Measurements from ENCODE around the gene LRRC37B.
"Not testable (repeated sequence)": the region's sequence is repeated elsewhere in the genome, so short reads cannot be mapped to it uniquely, and the experiment has no call there.

LRRC37B gene

DNA sequence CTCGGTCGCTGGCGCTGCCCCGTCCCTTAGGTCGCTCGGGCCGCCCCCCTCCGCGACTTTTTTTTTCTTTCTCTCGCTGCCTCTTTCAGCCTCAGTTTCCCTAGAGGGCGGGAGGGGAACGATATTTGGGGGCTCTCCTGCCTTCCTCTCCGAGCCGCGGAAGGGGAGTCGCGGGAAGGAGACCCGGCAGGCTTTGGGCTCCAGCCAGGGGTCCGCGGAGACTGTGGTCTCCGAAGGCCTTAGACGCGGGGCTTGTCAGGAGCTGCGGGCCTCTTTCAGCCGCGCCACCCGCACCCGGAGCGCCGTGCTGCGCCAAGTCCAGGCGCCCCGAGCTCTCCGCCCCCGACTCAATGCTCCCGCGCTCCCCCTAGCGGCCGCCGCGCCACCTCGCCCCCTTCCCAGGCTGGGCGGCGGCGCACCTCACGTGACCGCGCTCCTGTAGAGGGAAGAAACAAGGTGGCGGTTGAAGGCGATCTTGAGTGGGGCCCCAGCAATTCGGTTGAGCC lies at the start of gene LRRC37B:
Gene LRRC37B (plus strand): TSS at position 427 of the 506 bp plus-strand sequence. CDS start 14,010 bp downstream, outside the sequence.
- DNase-seq (ENCODE audit: low read depth in 1 of 2, low spot score in 1 of 2), result peak; percentile 83 to 84

DNA sequence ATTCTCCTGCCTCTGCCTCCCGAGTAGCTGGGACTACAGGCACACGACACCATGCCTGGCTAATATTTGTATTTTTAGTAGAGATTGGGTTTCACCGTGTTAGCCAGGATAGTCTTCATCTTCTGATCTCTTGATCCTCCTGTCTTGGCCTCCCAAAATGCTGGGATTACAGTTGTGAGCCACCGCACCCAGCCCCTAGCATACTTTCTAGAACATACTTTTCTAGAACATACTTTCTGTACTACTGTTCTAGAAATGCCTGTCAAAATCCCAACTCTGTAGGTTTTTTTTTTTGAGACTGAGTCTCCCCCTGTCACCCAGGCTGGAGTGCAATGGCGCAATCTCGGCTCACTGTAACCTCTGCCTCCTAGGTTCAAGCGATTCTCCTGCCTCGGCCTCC lies 43.1 kb upstream of the LRRC37B start:
- not testable (repeated sequence) for DNase-seq (ENCODE audit: low read depth in 1 of 2, low spot score in 1 of 2)

DNA sequence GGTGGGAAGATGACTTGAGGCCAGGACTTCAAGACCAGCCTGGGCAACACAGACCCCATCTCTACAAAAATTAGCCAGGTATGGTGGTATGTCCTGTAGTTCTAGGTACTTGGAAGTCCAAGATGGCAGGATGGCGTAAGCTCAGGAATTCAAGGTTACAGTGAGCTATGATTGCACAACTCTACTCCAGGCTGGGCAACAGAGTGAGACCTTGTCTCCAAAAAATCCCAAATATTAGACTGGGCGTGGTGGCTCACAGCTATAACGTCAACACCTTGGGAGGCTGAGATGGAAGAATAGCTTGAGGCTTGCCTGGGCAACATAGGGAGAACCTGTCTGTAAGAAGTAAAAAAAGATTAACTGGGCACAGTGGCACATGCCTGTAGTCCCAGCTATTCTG lies 39.5 kb upstream of the LRRC37B start:
- DNase-seq (ENCODE audit: low read depth in 1 of 2, low spot score in 1 of 2), result no peak

DNA sequence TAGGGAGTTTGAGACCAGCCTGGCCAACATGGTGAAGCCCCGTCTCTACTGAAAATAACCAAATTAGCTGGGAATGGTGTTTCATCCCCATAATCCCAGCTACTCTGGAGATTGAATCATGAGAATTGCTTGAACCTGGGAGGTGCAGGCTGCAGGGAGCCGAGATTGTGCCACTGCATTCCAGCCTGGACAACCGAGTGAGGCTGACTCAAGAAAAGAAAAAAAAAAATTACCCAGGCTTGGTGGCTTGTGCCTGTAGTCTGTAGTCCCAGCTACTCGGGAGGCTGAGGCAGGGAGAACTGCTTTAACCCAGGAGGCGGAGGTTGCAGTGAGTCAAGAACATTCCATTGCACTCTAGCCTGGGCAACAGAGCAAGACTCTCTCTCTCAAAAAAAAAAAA lies 36.8 kb upstream of the LRRC37B start:
- not testable (repeated sequence) for DNase-seq (ENCODE audit: low read depth in 1 of 2, low spot score in 1 of 2)

DNA sequence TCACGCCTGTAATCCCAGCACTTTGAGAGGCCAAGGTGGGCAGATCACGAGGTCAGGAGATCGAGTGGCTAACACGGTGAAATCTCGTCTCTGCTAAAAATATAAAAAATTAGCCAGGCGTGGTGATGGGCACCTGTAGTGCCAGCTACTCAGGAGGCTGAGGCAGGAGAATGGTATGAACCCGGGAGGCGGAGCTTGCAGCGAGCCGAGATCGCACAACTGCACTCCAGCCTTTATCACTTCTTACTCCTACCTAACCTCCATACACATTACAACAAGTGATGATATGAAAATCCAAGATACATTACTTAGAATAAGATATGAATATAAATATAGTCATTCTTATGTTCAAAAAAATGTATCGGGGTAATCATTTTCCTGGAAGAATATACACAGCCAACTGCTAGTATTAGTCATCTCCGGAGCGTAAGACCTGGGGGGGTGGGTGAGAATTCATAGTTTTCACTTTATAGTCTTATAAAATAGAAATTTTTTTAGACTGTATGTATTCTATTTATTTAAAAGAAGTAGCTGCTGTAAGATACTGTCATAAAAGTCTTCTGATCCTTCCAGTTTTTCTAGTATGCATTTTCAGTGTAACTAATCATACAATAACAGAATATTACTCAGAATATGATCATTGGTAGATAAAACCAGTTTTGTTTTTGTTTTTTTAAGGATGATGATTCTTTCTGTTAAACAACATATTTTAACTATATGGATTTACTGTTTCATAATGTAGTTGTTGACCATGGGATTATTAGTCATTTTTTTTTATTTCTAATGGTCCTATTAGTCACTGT lies 32.7 kb upstream of the LRRC37B start:
- DNase-seq (ENCODE audit: low read depth in 1 of 2, low spot score in 1 of 2), result not testable (repeated sequence)

DNA sequence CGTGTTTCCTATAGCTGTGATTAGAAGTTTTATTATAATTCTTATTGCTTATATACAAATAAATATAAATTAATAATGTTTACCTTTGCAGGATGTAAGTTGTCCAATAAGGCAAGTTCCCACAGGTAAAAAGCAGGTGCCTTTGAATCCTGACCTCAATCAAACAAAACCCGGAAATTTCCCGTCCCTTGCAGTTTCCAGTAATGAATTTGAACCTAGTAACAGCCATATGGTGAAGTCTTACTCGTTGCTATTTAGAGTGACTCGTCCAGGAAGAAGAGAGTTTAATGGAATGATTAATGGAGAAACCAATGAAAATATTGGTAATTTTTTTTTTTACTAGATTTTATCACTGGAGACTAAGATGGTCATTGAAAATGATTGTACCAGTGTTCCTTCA lies 31.8 kb upstream of the LRRC37B start:
- DNase-seq (ENCODE audit: low read depth in 1 of 2, low spot score in 1 of 2), result not testable (repeated sequence)

DNA sequence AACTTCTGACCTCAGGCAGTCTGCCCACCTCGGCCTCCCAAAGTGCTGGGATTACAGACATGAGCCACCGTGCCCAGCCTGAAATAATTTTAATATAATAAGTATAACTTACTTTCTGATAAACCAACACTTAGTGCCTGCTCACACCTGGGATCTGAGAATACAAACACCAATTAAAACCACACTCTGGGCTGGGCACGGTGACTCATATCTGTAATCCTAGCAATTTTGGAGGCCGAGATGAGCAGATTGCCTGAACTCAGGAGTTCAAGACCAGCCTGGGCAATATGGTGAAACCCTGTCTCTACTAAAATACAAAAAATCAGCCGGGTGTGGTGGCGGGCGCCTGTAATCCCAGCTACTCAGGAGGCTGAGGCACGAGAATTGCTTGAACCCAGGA lies 15.4 kb upstream of the LRRC37B start:
- DNase-seq (ENCODE audit: low read depth in 1 of 2, low spot score in 1 of 2), result not testable (repeated sequence)

DNA sequence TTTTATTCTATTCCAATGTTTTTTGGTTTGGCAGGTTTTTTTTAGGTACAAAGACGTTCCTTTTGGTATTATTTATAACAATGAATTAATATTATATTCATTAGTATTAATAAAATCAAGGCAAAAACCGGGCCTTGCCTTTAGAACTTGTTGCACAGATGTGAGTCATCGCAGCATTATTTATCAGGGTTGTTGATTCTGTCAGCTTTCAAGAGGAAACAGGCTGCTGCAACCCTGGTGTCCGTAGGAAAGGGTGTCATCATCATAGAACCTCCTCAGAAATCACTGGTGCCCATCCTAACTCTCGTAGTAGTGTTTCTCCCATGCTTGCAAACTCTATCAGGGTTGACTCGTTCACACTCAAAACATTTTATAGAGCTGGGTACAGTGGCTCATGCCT lies 10.2 kb upstream of the LRRC37B start:
- DNase-seq (ENCODE audit: low read depth in 1 of 2, low spot score in 1 of 2), result no peak

DNA sequence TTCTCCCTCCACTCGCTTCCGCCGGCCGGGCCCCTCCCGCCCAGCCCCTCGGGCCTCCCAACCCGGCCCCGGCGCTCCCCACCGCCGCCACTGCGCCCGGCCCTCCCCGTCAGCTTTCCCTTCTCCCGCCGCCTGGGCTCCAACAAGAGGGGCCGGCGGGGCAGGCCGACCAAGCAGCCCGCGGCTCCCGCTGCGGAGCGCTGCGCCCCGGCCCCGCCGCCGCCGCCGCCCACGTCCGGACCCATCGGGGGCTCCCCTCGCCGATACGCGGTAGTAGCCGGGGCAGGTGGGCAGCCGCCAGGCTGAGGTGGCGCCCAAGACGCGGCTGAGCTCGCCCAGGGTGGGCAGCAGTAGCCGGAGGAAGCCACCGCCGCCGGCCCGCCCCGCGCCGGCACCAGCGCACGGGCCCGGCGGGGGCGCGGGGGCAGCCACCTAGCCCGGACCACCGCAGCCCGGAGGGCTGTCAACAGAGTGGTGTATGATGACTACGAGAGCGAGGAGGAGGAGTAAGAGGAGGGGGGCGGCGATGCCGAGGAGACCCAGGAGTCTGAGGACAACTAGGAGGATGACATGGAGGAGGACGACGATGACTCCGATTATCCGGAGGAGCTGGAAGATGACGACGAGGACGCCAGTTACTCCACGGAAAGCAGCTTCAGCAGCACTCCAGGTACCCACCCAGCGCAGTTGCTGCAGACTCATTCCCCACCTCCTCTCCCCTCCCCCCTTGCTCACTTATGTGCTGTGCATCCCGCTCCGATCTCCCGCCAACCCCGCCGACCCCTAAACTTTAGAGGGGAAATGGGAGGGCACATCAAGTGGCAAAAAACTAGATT lies 498 bp downstream of the LRRC37B start:
- DNase-seq (ENCODE audit: low read depth in 1 of 2, low spot score in 1 of 2), result peak in 1 of 2 donors; percentile 11

DNA sequence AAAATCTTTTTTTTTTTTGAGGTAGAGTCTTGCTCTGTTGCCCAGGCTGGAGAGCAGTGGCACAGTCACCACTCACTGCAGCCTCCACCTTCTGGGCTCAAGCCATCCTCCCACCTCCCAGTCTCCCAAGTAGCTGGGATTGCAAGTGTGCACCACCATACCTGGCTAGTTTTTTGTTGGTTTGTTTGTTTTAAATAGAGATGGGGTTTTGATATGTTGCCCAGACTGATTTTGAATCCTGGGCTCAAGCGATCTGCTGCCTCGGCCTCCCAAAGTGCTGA lies 2.0 kb downstream of the LRRC37B start:
- no peak for DNase-seq (ENCODE audit: low read depth in 1 of 2, low spot score in 1 of 2)

DNA sequence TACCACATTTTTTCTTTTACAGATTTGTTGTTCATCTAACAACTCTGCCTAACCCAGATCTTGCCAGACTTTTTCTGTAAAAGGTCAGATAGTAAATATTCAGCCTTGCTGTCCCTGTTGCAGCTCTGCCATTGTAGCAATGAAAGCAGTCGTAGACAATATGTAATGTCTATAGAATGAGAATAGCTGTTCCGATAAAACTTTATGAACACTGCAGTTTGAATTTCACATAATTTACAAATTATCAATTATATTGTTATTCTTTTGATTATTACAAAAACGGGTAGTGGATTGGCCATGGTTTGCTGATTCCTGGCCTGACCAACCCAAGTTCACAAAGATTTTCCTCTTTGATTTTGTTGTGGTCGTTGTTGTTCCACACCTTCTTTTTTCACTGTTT lies 2.9 kb downstream of the LRRC37B start:
- DNase-seq (ENCODE audit: low read depth in 1 of 2, low spot score in 1 of 2), result no peak

DNA sequence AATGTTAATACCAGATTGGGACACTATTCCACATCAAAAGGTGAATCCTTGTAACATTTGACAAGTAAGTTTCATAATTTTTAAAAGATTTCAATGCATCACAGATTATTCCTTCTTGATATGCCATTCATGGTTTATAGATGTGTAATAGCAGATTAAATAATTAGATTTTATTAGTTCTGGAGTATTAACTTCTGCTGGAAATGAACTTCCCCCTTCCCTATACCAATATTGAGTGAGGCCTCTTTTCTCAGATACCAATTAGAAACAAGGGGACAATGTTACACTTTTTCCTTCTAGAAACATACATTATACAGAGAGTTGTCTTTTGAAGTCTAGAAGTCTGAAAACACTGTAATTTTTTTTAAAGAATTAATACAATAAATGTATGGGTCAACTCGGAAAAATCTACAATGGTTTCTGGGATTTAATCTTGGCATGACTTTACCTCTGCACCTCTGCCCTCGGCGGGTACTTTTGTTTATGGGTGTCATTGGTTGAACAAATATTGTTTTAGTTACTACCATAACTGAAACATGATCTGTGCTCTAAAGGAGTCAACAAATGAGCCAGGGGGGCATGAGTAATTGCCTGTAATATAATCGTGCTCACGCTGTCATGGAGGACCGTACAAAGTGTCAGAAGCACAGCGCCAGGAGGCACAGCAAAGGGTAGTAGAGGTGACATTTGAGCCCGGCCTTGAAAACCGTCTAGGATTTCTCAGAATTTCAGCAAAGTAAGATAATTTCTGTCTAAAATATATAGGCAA lies 8.2 kb downstream of the LRRC37B start:
- no peak for DNase-seq (ENCODE audit: low read depth in 1 of 2, low spot score in 1 of 2)

DNA sequence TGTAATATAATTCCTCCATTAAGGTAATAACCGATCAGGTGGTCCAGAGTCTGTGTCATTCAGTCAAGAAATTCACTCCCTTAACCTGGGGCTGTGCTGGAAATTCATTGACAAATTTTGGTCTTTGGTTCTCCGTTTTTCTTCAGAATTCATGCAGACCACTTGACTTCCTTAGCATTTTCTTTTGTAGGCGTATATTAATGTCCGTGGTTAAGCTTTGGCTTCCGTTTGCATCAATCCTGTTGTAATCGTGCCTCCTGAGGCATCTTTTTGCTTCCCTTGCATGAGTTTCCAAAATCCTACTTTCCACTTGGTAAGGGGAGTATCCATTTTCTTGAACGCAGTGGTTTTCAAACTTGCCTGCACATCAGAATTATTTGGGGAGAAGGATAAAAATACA lies 9.0 kb downstream of the LRRC37B start:
- no peak for DNase-seq (ENCODE audit: low read depth in 1 of 2, low spot score in 1 of 2)

DNA sequence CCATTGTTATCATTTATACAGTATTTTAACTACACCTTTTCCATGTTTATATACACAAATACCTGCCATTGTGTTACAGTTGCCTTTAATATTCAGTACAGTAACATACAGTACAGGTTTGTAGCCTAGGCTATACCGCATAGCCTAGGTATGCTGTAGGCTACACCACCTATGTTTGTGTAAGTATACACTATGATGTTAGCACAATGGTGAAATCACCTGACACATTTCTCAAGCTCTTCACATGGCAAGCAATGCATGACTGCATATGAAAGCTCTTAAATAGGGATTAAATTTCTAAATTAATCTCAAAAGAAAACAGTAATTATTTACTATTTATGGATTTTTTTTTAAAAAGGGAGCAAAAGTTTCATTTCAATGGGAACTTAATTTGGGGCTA lies 12.0 kb downstream of the LRRC37B start:
- no peak for DNase-seq (ENCODE audit: low read depth in 1 of 2, low spot score in 1 of 2)

DNA sequence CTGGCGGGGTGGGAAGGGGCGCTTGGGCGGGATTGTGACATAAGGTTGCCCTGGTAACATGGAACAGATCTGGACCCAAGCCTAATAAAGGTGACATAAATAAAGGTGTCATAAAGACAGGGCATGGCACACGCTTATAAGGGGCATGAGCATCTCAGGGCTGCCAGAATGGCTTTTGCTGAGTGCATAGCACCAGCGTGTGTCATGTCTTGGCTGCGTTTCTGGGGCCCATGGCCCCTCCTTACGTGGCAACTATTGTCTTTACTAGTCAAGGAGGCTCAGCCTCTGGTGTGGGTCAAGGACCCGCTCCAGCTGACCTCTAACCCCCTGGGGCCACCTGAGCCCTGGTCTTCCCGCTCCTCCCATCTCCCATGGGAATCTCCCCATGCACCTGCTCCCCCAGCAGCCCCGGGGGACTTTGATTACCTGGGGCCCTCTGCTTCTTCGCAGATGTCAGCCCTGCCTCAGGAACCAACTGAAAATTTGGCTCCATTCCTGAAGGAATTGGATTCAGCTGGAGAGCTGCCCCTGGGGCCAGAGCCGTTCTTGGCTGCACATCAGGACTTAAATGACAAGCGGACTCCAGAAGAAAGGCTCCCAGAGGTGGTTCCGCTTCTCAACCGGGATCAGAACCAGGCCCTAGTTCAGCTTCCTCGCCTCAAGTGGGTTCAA lies 13.9 kb downstream of the LRRC37B start:
- no peak for DNase-seq (ENCODE audit: low read depth in 1 of 2, low spot score in 1 of 2)

DNA sequence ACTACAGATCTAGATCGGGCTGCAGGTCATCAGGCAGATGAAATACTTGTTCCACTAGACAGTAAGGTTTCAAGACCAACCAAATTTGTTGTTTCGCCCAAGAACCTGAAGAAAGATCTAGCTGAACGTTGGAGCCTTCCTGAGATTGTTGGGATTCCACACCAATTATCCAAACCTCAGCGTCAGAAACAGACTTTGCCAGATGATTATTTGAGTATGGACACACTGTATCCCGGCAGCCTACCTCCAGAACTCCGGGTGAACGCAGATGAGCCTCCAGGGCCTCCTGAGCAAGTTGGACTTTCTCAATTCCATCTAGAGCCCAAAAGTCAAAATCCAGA lies 14.4 kb downstream of the LRRC37B start:
- no peak for DNase-seq (ENCODE audit: low read depth in 1 of 2, low spot score in 1 of 2)

DNA sequence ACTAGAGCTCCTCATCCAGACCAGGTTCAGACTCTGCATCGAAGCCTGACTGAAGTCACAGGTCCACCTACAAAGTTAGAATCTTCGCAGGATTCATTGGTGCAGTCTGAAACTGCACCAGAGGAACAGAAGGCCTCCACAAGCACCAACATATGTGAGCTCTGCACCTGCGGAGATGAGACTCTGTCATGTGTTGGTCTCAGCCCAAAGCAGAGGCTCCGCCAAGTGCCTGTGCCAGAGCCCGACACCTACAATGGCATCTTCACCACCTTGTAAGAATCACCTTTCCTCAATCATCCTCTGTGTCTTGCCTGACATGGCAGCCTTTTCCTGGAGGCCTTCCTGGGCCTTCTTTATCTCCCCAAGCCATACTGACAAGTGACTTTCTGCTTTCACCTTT lies 15.4 kb downstream of the LRRC37B start:
- DNase-seq (ENCODE audit: low read depth in 1 of 2, low spot score in 1 of 2), result not testable (repeated sequence)

DNA sequence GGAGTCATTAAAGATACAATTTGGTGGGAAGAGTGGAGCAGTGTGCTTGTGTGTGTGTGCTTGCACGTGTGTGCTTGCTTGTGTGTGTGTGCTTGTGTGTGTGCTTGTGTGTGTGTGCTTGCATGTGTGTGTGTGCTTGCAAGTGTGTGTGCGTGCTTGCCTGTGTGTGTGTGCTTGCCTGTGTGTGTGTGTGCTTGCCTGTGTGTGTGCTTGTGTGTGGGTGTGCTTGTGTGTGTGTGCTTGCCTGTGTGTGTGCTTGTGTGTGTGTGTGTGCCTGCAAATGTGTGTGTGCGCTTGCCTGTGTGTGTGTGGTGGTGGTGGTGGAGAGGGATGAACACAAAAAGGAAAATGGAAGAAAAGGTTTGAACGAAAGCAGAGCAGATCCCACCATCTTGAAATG lies 20.1 kb downstream of the LRRC37B start:
- DNase-seq (ENCODE audit: low read depth in 1 of 2, low spot score in 1 of 2), result not testable (repeated sequence)

DNA sequence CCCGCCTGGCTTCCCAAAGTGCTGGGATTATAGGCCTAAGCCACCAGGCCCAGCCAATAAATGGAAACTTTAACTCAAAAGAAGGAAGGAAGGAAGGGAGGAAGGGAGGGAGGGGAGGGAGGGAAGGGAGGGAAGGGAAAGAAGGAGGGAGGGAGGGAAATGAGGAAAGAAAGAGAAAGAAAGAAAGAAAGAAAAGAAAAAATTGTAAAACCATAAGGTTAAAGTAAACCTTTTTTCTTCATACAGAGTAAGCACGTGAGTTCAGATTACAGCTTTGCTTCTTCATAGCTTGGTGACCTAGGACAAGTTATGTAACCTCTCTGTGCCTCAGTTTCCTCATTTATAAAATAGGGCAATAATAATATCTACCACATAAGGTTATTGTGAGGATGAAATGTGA lies 26.0 kb downstream of the LRRC37B start:
- no peak for DNase-seq (ENCODE audit: low read depth in 1 of 2, low spot score in 1 of 2)

DNA sequence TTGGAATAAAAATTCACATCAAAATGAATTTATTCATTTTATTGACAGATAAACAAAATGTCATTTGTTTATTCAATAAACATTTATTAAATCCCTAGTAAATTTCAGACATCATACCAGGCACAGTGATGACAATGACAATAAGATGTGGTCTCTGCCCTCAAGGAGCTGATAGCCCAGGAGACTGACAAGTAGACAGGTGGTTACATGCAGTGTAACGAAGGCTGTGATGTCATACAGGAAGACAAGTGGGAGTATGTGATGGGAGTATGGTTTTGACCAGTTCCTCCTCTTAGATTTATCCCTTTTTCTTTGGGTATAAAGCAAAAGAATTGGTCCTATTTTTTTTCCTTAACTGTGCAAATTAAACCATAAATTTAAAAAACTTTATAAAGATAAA lies 26.6 kb downstream of the LRRC37B start:
- DNase-seq (ENCODE audit: low read depth in 1 of 2, low spot score in 1 of 2), result not testable (repeated sequence)

DNA sequence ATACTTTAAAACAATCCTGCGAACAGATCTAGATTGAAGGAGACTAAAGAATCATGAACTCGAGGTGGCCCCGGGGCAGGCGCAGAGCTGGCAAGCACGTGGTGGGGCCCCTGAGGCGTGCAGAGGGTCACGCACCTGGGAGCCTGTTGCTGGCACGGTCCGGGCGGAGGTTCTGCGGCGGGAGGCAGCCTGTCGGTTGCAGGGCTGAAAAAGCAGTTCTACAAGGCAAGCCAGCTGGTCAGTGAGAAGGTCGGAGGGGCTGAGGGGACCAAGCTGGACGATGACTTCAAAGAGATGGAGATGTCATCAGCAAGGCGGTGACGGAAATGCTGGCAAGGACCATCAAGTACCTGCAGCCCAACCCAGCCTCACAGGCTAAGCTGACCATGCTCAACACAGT lies 33.1 kb downstream of the LRRC37B start:
- not testable (repeated sequence) for DNase-seq (ENCODE audit: low read depth in 1 of 2, low spot score in 1 of 2)

Measured in activated T-helper 1 cell treated with anti-CD3 and anti-CD28 coated beads, Interleukin-2, amount 50 U/mL, for 16 hours (primary cell).